Duodenal mucosa (tissue), 2 donors: ENCODE results near the gene PWP2.

Experiments used
- H3K27ac ChIP-seq: one replicate; pipeline ENCODE4 v1.7.0; 2013; ENCODE audit warnings: low read depth, low read length
- H3K27me3 ChIP-seq, 2 donors: one replicate each; pipeline ENCODE4 v1.7.0; 2013; ENCODE audit warnings: low read length in 2 of 2, control low read depth in 1 of 2; ENCODE audit not compliant: insufficient read depth in 2 of 2, control insufficient read depth in 1 of 2
- H3K36me3 ChIP-seq, 2 donors: one replicate each; pipeline ENCODE4 v1.7.0; 2013; ENCODE audit warnings: low read length in 2 of 2, control low read depth in 1 of 2; ENCODE audit not compliant: insufficient read depth in 2 of 2, control insufficient read depth in 1 of 2
- H3K4me1 ChIP-seq, 2 donors: one replicate each; pipeline ENCODE4 v1.7.0; 2013; ENCODE audit warnings: low read length in 2 of 2, control low read depth in 1 of 2; ENCODE audit not compliant: insufficient read depth in 2 of 2, control insufficient read depth in 1 of 2
- H3K4me3 ChIP-seq, 2 donors: one replicate each; pipeline ENCODE4 v1.7.0; 2013; ENCODE audit warnings: low read length in 2 of 2, low read depth in 1 of 2
- H3K9ac ChIP-seq, 2 donors: one replicate each; pipeline ENCODE4 v1.7.0; 2013; ENCODE audit warnings: low read length in 2 of 2, low read depth in 1 of 2
- H3K9me3 ChIP-seq, 2 donors: one replicate each; pipeline ENCODE4 v1.7.0; 2013; ENCODE audit warnings: low read length in 2 of 2, control low read depth in 1 of 2; ENCODE audit not compliant: control insufficient read depth in 1 of 2

PWP2 gene

GRCh38 chr21:44067011-44067839 is 40.0 kb upstream of the PWP2 start:
- Histone ChIP-seq H3K27me3 (no peaks in the 10 kb centered on the region), H3K4me3 (no peak overlapping the region), H3K9ac (no peak overlapping the region), H3K4me1 (no peaks in the 10 kb centered on the region), H3K36me3 (peaks cover 51 to 76% of the 10 kb centered on the region in 2 donors), H3K9me3 (no peaks in the 10 kb centered on the region), H3K27ac (no peak overlapping the region)

- Histone ChIP-seq H3K4me3 (no peak overlapping the region), H3K4me1 (no peaks in the 10 kb centered on the region), H3K36me3 (peaks cover 35 to 72% of the 10 kb centered on the region in 2 donors), H3K27me3 (no peaks in the 10 kb centered on the region), H3K9ac (no peak overlapping the region), H3K9me3 (no peaks in the 10 kb centered on the region), H3K27ac (no peak overlapping the region)
Observed at GRCh38 chr21:44070391-44070790, 36.8 kb upstream of the PWP2 start.

GRCh38 chr21:44071359-44072104 is 35.7 kb upstream of the PWP2 start:
- H3K4me1 ChIP-seq = no peaks in the 10 kb centered on the region
- H3K27me3 ChIP-seq = no peaks in the 10 kb centered on the region
- H3K36me3 ChIP-seq = peaks cover 37 to 79% of the 10 kb centered on the region in 2 donors
- no peak overlapping the region for H3K4me3 ChIP-seq
- no peaks in the 10 kb centered on the region for H3K9me3 ChIP-seq
- H3K27ac ChIP-seq = no peak overlapping the region
- no peak overlapping the region for H3K9ac ChIP-seq

GRCh38 chr21:44072111-44072510 is 35.1 kb upstream of the PWP2 start:
- H3K36me3 ChIP-seq = peaks cover 37 to 81% of the 10 kb centered on the region in 2 donors
- H3K9me3 ChIP-seq = no peaks in the 10 kb centered on the region
- no peaks in the 10 kb centered on the region for H3K27me3 ChIP-seq
- no peak overlapping the region for H3K4me3 ChIP-seq
- H3K9ac ChIP-seq = no peak overlapping the region
- no peaks in the 10 kb centered on the region for H3K4me1 ChIP-seq
- H3K27ac ChIP-seq = no peak overlapping the region

- H3K36me3 ChIP-seq = peaks cover 38 to 82% of the 10 kb centered on the region in 2 donors
Observed at GRCh38 chr21:44074315-44074958, 32.8 kb upstream of the PWP2 start.

GRCh38 chr21:44076316-44076715 is 30.9 kb upstream of the PWP2 start:
- Histone ChIP-seq H3K36me3 (peaks cover 36 to 84% of the 10 kb centered on the region in 2 donors), H3K27ac (no peak overlapping the region), H3K4me3 (no peak overlapping the region), H3K9me3 (no peaks in the 10 kb centered on the region), H3K9ac (no peak overlapping the region), H3K27me3 (no peaks in the 10 kb centered on the region), H3K4me1 (no peaks in the 10 kb centered on the region)

More at GRCh38 chr21:44074315-44074958, 32.8 kb upstream of the PWP2 start:
- H3K9ac ChIP-seq = no peak overlapping the region
- H3K4me1 ChIP-seq = no peaks in the 10 kb centered on the region
- no peaks in the 10 kb centered on the region for H3K9me3 ChIP-seq
- H3K4me3 ChIP-seq = no peak overlapping the region
- no peaks in the 10 kb centered on the region for H3K27me3 ChIP-seq
- H3K27ac ChIP-seq = no peak overlapping the region

GRCh38 chr21:44078411-44078981 is 28.7 kb upstream of the PWP2 start:
- Histone ChIP-seq H3K4me3 (no peak overlapping the region), H3K36me3 (peaks cover 35 to 89% of the 10 kb centered on the region in 2 donors), H3K9ac (no peak overlapping the region), H3K27ac (no peak overlapping the region), H3K9me3 (no peaks in the 10 kb centered on the region), H3K27me3 (no peaks in the 10 kb centered on the region), H3K4me1 (peaks cover 4 to 8% of the 10 kb centered on the region in 2 donors)

- Histone ChIP-seq H3K4me1 (peaks cover 8 to 13% of the 10 kb centered on the region in 2 donors), H3K4me3 (no peak overlapping the region), H3K36me3 (peaks cover 32 to 91% of the 10 kb centered on the region in 2 donors), H3K9me3 (no peaks in the 10 kb centered on the region), H3K27ac (no peak overlapping the region), H3K9ac (no peak overlapping the region), H3K27me3 (no peaks in the 10 kb centered on the region)
Observed at GRCh38 chr21:44079446-44079845, 27.8 kb upstream of the PWP2 start.

GRCh38 chr21:44079846-44080245 is 27.4 kb upstream of the PWP2 start:
- Histone ChIP-seq H3K4me3 (no peak overlapping the region), H3K36me3 (peaks cover 32 to 91% of the 10 kb centered on the region in 2 donors), H3K9ac (no peak overlapping the region), H3K9me3 (no peaks in the 10 kb centered on the region), H3K27me3 (no peaks in the 10 kb centered on the region), H3K27ac (no peak overlapping the region), H3K4me1 (peaks cover 12 to 16% of the 10 kb centered on the region in 2 donors)
